OCI-LY3 (cell line): ENCODE measurements around the gene C1QTNF5.
A peak's percentile ranks its signal among the peaks of the same experiment; 100 is the strongest.

Experiments
- H2AFZ ChIP-seq: fragments of 200-600, 300-600 bp; shearing (Covaris generic); 2 replicates; pipeline ENCODE4 v1.6.0; 2014; ENCODE audit warnings: antibody characterized with exemption, low read depth, low read length
- H3K27ac ChIP-seq: fragments of 200-600, 300-600 bp; sonication (generic); 2 replicates; pipeline ENCODE4 v1.5.1; 2014; ENCODE audit warnings: mild to moderate bottlenecking, low read length, moderate library complexity, mixed read lengths
- H3K27me3 ChIP-seq: fragments of 200-600, 300-600 bp; sonication (generic); 2 replicates; pipeline ENCODE4 v1.6.1; 2014; ENCODE audit warnings: low read depth, low read length, mixed read lengths
- H3K36me3 ChIP-seq: fragments of 200-600, 300-600 bp; sonication (generic); replicated peaks from 2 replicates; pipeline ENCODE3; 2014; ENCODE audit warnings: low read depth, low read length, mixed read lengths
- H3K4me1 ChIP-seq: fragments of 300-600, 200-600 bp; sonication (generic); 2 replicates; pipeline ENCODE4 v1.6.1; 2014; ENCODE audit warnings: low read length, mixed read lengths
- H3K4me2 ChIP-seq: fragments of 200-600, 300-600 bp; sonication (generic); 2 replicates; pipeline ENCODE4 v1.6.1; 2014; ENCODE audit warnings: low read length, mixed read lengths
- H3K4me3 ChIP-seq: fragments of 300-600, 200-600 bp; sonication (generic); 2 replicates; pipeline ENCODE4 v1.5.1; 2014; ENCODE audit warnings: antibody characterized with exemption, mild to moderate bottlenecking, low read length, moderate library complexity
- H3K79me2 ChIP-seq: fragments of 300-600, 200-600 bp; shearing (Covaris generic); 2 replicates; pipeline ENCODE4 v1.6.1; 2014; ENCODE audit warnings: mild to moderate bottlenecking, low read length, mixed read lengths
- H3K9ac ChIP-seq: fragments of 300-600, 200-600 bp; shearing (Covaris generic); 2 replicates; pipeline ENCODE4 v1.6.0; 2014; ENCODE audit warnings: mild to moderate bottlenecking, low read length, moderate library complexity
- H3K9me3 ChIP-seq: fragments of 200-600, 300-600 bp; shearing (Covaris generic); 2 replicates; pipeline ENCODE4 v1.6.1; 2014; ENCODE audit warnings: low read length, mixed read lengths; ENCODE audit not compliant: insufficient read depth
- H4K20me1 ChIP-seq: fragments of 200-600, 300-600 bp; sonication (generic); 2 replicates; pipeline ENCODE4 v1.6.1; 2016; ENCODE audit warnings: low read length, mixed read lengths; ENCODE audit not compliant: insufficient read depth
- EZH2phosphoT487 ChIP-seq: fragments of 200-600 bp; shearing (Covaris generic); IDR thresholded peaks from 2 replicates; pipeline ENCODE4 v1.6.1; 2018; ENCODE audit warnings: antibody characterized with exemption, mixed run types, low read depth
- TF ChIP-seq, protein P1 (sequence below): fragments of 200-600, 300-600 bp; sonication (generic); IDR thresholded peaks from 2 replicates; pipeline ENCODE4 v1.5.1; 2014; ENCODE audit warnings: antibody characterized with exemption, low read length, low read depth

Gene C1QTNF5

DNA sequence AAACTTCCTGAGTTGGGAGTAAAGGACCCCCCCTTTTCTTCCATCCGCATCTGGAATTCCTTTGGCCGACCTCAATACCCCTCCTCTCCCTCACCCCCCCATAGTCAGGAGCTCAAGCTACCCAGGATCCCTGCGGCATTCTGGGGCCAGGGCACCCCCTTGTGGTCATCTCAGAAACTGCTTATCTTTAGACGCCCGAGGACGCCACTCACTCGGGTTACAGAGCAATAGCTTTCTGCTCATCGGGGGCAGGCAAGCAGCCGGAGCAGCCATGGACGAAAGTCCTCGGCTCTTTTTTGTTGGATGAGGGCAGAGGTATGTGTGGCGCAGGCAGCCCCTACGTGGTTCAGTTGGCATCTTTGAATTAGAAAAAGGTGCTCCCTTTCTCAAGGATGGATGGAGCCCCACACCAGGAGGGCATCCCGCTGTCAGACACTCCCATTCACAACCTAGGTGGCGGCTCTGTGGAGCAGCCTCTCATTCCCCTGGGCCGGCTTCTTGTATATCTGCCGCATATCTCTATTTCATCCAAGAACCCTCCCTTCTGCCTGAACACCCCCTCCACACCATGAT is 2.3 kb downstream of the C1QTNF5 start:
- Histone ChIP-seq H3K9me3 (no peaks in the 10 kb centered on the region), H3K9ac (no peak overlapping the region), H2AFZ (no peak overlapping the region), H3K27ac (no peak overlapping the region), H3K27me3 (peaks cover 4% of the 10 kb centered on the region; the same call in 1 of the 2 replicates), H3K36me3 (peaks cover 9% of the 10 kb centered on the region), H3K79me2 (peaks cover 28% of the 10 kb centered on the region), H3K4me2 (peak overlapping the region; percentile 10; the same call in 1 of the 2 replicates), H3K4me3 (no peak overlapping the region), H4K20me1 (no peaks in the 10 kb centered on the region; the same call in 1 of the 2 replicates), H3K4me1 (peaks cover 18% of the 10 kb centered on the region)
- TF ChIP-seq, protein P1, sequence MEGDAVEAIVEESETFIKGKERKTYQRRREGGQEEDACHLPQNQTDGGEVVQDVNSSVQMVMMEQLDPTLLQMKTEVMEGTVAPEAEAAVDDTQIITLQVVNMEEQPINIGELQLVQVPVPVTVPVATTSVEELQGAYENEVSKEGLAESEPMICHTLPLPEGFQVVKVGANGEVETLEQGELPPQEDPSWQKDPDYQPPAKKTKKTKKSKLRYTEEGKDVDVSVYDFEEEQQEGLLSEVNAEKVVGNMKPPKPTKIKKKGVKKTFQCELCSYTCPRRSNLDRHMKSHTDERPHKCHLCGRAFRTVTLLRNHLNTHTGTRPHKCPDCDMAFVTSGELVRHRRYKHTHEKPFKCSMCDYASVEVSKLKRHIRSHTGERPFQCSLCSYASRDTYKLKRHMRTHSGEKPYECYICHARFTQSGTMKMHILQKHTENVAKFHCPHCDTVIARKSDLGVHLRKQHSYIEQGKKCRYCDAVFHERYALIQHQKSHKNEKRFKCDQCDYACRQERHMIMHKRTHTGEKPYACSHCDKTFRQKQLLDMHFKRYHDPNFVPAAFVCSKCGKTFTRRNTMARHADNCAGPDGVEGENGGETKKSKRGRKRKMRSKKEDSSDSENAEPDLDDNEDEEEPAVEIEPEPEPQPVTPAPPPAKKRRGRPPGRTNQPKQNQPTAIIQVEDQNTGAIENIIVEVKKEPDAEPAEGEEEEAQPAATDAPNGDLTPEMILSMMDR: peak; percentile 88
- TF ChIP-seq EZH2phosphoT487: no peak

GRCh38 chr11:119337581-119338317 is 2.9 kb downstream of the C1QTNF5 start:
- H3K9me3 ChIP-seq: no peaks in the 10 kb centered on the region
- no peak overlapping the region for H3K9ac ChIP-seq
- peaks cover 28% of the 10 kb centered on the region for H3K79me2 ChIP-seq
- H3K4me3 ChIP-seq: no peak overlapping the region
- no peak overlapping the region for H2AFZ ChIP-seq
- H4K20me1 ChIP-seq: no peaks in the 10 kb centered on the region; the same call in 1 of the 2 replicates
- no peak overlapping the region for H3K27ac ChIP-seq
- H3K27me3 ChIP-seq: peaks cover 1% of the 10 kb centered on the region; the same call in 1 of the 2 replicates
- H3K4me2 ChIP-seq: peak overlapping the region; percentile 10; the same call in 1 of the 2 replicates
- peaks cover 9% of the 10 kb centered on the region for H3K36me3 ChIP-seq
- H3K4me1 ChIP-seq: peaks cover 18% of the 10 kb centered on the region
- TF ChIP-seq, protein P1: no peak
- TF ChIP-seq EZH2phosphoT487: no peak

DNA sequence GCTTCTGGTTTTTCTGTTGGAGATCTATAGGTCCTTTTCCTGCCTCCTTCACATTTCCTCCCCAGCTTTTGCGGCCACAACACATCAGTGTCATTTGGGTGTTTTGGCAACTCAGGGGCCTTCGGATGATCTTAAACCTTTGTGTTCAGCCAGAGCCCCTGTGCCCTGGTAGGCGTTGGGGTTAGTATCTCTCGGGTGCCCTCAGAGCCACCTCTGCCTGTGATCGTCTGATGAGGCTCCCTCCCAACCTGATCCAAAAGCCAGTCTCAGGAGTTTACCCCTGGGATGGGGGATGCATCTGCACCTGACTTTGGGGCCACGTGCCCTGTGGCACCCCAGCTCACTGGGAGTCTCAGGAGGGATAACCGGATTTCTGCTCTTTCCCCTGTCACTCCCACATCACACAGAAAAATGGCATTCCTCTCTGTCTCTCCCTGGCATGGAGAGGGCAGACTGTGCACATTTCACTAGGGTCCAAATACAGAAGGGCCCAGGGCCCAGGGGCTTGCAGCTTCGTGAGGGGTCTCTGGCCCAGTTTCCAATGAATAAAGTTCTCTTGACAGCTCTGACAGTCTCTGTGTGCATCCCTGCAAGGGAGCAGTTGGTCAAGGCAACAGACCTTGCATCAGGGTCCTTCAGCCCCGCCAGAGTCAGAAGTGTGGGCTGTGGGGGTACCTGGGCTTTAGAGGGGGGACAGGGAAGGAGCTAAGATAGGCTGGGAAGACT is 3.8 kb downstream of the C1QTNF5 start:
- Histone ChIP-seq H3K79me2 (peaks cover 28% of the 10 kb centered on the region), H3K36me3 (peaks cover 9% of the 10 kb centered on the region), H3K4me1 (peaks cover 18% of the 10 kb centered on the region), H3K27me3 (no peaks in the 10 kb centered on the region), H2AFZ (no peak overlapping the region), H4K20me1 (no peaks in the 10 kb centered on the region; the same call in 1 of the 2 replicates), H3K27ac (no peak overlapping the region), H3K9me3 (no peaks in the 10 kb centered on the region), H3K4me3 (no peak overlapping the region), H3K4me2 (no peak overlapping the region), H3K9ac (no peak overlapping the region)
- TF ChIP-seq EZH2phosphoT487: no peak
- TF ChIP-seq, protein P1: no peak
